IMR-90 (cell line): ENCODE data around the gene OR52B6.

Experiments used
- CTCF ChIP-seq: conservative IDR thresholded peaks from 2 replicates; pipeline ENCODE4 v1.5.1; 2012; ENCODE audit warnings: mild to moderate bottlenecking, low read depth, low read length, improper control_type of control experiment
- MAFK ChIP-seq: IDR thresholded peaks from 2 replicates; pipeline ENCODE4 v1.6.1; 2012; ENCODE audit warnings: low read depth, low read length, improper control_type of control experiment
- MAZ ChIP-seq: IDR thresholded peaks from 2 replicates; pipeline ENCODE4 v1.6.1; 2012; ENCODE audit warnings: low read depth, mild to moderate bottlenecking, low read length, improper control_type of control experiment, moderate library complexity, borderline replicate concordance
- POLR2A ChIP-seq: IDR thresholded peaks from 2 replicates; pipeline ENCODE4 v1.6.1; 2012; ENCODE audit warnings: mild to moderate bottlenecking, low read depth, low read length
- RCOR1 ChIP-seq: IDR thresholded peaks from 2 replicates; pipeline ENCODE4 v1.6.1; 2012; ENCODE audit warnings: mild to moderate bottlenecking, low read length, improper control_type of control experiment; ENCODE audit not compliant: insufficient replicate concordance

- no peak for TF ChIP-seq CTCF
- TF ChIP-seq MAZ, result no peak
- TF ChIP-seq RCOR1, result no peak
- no peak for TF ChIP-seq POLR2A
- TF ChIP-seq MAFK, result no peak
Observed at GRCh38 chr11:5547982-5548381, 32.7 kb upstream of the OR52B6 start.
